Activated effector memory CD4-positive, alpha-beta T cell treated with anti-CD3 and anti-CD28 coated beads, Interleukin-2, amount 50 U/mL, for 16 hours (primary cell): ENCODE data around the gene RNASEH1.

Experiments
- DNase-seq: peaks from one replicate; pipeline ENCODE4 v3.0.0-alpha.2; 2020

Gene RNASEH1, protein sequence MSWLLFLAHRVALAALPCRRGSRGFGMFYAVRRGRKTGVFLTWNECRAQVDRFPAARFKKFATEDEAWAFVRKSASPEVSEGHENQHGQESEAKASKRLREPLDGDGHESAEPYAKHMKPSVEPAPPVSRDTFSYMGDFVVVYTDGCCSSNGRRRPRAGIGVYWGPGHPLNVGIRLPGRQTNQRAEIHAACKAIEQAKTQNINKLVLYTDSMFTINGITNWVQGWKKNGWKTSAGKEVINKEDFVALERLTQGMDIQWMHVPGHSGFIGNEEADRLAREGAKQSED

DNA sequence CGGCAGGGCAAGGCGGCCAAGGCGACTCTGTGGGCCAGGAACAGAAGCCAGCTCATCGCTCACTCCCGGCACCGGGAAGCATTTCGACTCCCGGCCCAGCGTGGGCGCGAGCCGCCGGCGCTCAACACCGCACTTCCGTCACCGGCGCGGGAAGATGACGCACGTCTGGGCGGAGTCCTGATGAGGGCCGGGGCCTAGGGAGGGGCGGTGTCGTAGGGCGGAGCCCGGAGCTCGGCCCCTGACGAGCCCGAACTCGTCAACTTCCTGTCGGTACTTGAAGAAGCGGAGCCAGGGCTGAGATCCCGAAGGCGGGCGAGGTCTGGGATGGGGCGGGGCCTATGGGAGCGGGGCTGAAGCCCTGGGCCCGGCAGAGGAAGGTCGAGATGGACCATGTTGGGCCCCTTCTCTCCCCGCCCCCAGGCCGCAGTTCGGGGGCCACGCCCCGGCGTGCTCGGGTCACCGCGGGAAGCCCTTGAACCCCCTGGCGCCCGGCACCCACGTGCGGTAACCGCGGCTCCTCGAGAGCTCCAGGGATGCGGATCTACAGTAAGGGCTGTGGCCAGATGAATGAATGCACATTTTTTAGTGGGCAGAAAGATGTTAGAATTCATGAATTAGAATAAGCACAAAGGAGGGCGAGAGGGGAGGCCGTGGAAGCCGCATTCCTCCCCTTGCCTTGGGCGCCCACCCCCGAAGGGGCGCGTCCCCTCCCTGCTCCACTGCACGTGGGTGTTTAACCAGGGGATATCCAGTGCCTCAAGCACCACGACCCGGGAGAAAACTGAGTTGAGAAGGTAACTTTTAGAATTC, at the start of gene RNASEH1:
Gene RNASEH1 (minus strand): TSS at position 129 of the 810 bp plus-strand sequence. CDS start 73 bp downstream, at position 56.
- DNase-seq = peak; percentile 100

DNA sequence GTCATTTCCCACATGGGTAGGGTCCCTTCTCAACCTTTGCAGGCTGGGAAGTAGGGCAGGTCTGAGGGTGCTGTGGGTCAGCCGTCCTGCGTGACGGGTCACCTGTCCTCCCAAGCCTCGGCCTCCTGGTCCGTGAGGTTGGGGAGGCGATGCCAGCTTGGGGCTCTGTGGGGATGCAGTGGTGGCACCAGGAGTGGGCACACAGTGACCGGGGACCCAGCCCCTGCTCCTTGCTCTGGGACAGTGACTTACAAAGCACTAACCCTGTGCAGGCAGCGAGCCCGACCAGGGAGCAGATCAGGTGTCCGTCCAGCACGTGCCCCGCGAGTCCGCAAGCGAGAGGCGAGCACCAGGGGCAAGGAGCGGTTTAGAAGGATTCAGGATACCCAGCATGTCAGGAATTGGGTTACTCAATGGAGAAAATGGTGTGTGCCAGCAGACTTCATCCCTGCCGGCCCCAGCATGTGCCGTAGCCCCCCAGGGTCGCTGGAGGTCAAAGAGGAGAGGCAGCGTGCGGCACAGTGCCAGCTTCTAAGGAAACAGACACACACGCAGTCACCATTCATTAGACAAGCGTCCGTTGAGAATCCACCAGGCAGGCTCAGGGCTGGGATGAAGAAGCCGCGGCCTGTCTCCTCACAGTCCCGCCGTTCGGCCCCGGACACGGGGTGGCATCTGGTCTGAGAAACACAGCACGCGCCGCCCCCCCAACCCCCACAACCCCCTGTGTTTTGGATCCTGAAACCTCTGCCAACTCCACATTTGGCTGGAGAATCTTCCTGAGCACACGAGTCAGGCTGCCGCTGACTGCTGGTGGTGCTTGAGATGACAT, 48.5 kb upstream of the RNASEH1 start:
- DNase-seq = peak; percentile 54

DNA sequence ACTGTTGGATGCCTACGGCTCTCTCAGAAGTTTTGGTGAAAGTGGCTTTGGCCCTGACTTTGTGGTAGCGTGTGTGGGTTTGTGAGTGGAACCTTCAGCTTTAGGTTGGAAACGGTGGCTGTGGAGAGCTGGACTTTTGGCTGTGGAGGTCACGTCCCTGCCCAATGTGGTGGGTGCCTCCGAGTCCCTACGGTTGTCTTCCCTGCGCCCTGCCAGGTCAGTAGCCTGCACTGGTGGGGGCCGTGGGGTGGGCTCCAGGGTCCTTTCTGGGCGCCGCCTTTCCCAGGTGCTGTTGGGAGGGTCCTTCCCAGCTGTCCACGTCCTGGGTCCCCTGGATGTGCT, 47.9 kb upstream of the RNASEH1 start:
- DNase-seq = peak; percentile 50

DNA sequence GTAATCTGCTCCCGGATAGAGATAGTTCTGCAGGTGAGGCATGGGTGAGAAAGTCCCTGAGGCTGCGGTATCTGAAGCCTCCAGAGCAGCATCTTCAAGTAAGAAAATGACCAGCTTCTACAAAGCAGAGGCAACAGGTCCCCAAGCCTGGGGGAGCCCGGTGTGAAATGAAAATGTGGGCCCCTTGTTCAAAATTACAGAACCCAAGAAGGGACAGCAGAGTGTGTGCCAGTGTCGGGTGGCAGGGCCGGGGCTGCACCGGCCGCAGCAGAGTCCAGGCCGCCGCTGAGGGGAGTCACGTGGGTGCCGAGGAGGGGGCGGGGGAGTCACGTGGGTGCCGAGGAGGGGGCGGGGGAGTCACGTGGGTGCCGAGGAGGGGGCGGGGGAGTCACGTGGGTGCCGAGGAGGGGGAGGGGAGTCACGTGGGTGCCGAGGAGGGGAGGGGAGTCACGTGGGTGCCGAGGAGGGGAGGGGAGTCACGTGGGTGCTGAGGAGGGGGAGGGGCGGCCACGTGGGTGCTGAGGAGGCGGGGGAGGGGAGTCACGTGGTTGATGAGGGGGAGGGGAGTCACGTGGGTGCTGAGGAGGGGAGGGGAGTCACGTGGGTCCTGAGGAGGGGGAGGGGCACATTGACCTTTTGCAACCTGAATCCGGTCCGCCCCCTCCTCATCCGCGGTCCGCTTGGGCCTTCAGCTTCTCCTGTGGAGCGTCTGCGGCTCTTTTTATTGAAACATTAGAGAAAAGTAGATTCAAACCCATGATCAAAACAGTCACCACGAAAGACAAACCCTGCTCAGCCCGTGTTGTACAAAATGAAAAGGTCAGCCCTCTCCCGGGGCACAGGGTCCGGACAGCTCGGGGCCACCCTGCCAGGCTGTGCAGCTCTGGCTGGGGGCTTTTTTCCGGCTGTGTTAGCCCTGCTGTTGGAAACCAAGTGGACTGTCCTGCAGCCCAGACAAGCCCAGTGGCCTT, 47.1 kb upstream of the RNASEH1 start:
- peak; percentile 55 for DNase-seq

DNA sequence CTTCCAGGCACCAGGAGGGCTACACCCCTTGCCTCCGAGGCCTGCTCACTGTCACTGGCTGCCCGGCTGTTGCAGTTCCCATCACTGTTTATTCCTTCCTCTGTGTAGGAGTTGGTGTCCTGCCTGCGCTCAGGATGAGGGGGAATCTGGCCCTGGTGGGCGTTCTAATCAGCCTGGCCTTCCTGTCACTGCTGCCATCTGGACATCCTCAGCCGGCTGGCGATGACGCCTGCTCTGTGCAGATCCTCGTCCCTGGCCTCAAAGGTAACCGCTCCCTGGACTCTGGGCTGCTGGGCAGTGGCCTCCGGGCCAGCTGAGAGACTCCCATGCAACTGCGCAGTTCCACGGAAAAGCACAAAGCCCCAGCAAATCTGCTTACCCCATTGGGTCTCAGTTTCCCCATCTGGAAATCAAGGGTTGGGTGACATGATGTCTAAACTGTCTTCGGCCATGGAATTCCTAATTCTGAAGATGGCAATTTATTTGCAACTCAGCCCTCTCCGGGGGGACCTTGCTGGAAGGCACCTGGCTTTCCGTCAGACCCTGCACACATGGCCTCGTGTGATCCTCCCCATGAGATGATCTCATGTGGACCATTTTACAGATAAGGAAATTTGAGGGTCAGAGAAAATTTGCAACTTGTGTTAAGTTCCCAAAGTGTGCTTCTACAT, 46.2 kb upstream of the RNASEH1 start:
- DNase-seq = peak; percentile 38

DNA sequence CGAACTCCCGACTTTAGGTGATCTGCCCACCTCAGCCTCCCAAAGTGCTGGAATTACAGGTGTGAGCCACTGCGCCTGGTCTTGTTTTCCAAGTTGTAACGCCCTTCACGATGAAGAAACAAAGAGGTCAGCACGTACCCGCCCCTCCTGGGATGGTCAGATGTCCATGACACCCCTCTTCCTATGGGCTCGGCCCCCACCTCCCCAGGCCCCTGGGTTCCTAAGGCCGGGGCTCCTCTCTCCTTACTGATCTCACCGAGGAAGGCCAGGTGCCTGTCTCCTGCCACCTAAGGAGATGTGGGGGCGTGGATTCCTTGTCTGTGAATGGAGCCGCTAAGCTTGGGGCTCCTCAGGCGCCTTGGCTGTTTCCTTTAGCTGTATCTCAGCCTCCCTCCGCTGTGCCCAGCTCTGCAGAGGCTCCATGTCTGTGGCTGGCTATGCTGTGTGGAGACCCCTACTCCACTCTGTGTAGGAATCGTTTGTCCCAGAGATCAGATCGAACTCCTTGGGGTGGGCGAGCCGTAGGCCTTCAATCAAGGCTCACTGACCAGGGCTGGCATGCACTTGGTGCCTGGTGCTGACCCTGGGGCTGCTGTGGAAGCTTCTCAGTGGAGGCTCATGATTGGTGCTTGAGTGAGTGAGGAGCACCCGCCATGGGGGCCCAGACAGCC, 45.5 kb upstream of the RNASEH1 start:
- DNase-seq = no peak

DNA sequence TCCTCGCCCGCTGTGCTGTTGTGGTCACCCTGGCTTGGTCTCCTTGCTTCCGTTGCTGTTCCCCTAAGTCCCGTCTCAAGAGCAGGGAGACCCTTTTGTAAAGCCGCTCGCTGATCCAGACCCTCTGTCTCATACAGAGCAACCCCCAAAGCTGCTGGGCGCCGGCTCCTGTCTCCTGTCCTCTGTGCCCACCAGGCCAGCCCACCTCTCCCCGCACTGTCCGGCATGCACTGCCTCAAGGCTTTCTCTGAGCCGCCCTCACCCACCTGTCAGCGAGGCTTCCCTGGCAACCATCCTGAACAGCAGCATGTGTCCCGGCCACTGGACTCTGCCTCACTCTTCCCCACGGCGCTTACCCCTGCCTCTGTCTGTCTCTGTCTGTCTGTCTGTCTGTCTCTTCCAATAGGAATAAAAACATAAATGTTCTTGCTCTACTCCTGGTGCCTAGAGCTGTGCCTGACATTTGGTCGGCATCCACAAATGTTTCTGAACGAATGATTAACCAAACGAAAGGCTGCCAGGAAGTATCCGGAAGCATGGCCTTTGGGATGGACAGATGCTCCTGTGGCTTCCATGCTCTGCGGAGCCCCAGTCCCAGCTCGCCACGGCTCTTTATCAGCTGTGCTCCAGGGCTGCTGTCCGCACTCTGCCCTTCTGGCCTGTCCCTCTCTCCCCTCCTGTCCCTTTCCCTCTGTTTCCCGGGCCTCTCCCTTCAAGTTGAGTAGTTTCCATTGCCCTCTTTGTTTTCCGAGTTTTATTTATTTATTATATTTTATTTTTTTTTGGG, 44.6 kb upstream of the RNASEH1 start:
- DNase-seq = no peak

DNA sequence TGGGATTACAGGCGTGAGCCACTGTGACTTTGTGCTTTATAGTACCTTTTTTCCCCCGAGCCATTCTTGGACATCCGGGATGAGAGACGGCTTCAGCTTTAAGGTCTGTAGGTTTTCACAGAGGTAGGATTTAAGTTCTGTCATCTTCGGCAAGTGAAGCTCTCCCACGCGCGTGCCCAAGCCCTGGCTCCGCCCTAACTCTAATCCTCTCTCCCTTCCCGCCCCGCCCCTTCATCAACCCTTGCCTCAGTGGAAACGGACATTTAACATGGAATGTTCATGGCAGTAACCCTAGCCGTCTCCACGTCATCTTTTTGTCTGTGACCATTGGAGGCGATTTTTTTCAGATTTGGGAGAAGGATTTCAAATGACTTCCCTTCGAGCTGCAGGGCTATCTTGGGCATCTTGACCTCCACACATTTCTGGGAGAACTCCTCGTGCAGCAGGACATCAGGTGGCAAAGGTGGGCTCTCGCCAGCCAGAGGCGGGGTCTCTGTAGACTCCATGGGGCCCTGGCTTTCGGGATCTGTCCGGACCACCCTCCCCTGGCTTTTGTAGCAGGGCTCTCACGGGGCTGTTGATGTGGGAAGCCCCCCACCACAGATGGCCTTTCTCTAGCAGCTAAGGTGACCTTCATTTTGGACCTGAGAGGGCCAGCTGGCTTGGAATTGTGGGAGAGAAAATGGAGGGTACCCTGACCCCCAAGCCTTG, 43.6 kb upstream of the RNASEH1 start:
- no peak for DNase-seq

DNA sequence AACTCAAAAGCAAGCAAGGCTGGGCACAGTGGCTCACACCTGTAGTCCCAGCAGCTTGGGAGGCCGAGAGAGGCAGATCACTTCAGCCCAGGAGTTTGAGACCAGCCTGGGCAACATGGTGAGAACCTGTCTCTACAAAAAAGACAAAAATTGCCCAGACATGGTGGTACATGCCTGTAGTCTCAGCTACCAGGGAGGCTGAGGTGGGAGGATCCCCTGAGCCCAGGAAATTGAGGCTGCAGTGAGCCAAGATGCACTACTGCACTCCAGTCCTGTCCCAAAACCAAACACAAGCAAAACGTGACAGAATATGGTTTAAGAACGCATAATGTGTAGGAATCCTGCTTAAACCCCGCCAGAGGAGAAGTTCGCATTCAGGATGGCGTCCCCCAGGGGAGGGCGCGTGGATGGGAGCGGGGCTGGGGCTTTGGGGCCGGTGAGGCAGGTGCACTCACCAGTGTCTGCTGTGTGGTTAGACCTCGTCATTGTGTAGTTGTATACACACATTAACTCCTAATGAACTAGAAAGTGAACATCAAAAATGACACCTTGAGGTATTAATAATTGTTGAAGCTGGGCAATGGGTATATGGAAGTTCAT, 42.2 kb upstream of the RNASEH1 start:
- no peak for DNase-seq

DNA sequence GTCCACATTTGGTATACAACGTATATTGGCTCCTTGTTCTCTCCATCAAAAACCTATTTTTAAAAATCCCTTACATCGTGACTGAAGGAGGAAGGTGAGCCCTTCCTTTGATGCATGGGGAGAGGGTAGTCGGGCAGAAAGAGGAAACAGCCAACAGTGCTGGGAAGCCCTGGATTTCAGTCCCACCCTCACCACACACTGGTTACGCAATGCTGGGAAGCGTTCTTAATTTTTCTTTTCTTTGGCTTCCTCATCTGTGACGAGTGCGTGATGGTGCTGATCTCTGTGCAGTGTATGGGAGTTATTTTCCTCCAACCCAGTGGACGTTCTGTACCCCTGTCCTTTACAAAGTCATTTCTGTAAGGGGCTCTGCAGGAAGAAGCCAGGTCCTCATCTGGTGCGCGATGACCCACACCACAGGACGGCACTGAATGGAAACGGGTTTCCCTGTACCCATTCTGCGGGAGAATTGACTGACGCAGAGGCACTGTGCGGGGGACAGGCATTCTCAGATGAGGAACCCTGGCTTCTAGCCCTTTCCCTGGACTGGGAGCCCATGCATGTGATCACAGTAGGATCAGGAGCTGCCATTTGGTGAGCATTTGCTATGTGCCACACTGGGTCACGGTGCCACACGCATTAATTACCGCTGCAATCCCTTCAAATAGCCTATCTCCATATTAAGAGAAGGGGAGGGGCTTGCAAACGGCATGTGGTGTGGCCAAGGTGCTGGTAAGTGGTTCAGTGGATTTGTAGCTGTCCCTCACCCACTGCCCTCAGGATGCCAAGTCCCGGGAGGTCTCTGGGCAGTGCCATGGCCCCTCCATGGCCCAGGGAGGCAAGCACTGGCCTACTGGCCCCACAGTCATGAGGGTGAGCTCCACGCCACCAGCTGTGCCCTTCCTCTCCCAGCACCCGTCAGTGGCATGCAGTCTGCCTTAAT, 41.0 kb upstream of the RNASEH1 start:
- peak; percentile 56 for DNase-seq

DNA sequence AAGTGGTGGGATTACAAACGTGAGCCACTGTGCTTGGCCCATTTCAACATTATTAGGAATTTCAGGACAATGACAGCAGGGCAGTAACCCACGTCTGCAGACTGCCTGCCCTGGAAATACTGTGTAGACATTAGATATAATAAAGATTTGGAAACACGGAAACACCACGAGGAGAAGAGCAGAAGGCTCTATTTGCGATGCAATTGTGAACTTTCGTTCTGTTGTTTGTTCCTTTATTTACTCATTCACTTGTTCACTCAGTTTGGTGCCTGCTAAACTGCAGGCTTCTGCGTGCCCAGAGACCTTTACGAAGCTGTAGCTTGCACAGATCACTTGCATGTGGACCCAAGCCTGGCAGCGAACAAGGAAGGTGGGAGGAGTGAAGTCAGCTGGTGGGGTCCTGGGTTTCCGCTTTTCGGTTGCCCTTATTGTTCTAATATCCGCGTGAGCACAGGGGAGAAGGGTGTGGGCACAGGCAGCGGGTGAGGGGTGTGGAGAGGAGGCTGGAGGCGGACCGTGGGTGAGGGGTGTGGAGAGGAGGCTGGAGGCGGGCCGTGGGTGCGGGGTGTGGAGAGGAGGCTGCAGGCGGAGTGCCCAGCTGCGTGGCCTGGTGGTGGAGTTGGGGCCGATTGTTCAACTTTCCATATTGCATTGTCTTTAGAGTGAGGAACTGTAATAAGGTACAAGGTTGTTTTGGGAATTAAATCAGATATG, 40.2 kb upstream of the RNASEH1 start:
- peak; percentile 42 for DNase-seq

DNA sequence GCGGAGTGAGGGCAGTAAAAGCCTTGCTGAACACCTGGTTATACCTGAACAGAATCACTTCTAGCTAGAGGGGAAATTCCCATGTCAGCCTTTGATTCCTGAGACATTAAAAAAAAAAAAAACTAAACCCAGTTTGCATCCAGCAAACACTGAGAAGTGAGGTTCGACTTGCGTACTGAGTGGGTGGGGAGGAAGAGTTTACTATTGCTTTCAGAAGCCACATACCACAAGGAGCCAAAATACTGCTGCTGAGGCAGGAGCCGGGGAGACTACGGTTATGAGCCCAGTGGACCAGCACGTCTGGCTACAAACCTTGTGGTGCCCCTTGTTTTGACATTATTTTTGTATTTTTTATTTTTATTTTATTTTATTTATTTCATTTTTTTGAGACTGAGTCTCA, 39.4 kb upstream of the RNASEH1 start:
- DNase-seq = peak; percentile 54

DNA sequence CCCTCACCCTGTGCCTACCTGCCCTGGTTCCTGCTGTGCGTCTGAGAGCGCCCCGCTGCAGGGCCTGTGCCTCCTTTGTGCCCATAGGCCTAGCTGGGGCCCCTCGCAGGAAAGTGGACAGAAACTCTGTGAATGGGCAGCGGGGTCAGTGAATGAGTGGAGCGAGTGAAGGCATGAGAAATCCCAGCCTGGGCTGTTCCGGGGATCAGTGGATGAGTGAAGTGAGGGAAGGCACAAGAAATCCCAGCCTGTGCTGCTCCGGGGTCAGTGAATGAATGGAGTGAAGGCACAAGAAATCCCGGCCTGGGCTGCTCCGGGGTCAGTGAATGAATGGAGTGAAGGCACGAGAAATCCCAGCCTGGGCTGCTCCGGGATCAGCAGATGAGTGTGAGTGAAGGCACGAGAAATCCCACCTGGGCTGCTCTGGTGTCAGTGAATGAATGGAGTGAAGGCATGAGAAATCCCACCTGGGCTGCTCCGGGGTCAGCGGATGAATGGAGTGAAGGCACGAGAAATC, 38.8 kb upstream of the RNASEH1 start:
- DNase-seq = peak; percentile 52

DNA sequence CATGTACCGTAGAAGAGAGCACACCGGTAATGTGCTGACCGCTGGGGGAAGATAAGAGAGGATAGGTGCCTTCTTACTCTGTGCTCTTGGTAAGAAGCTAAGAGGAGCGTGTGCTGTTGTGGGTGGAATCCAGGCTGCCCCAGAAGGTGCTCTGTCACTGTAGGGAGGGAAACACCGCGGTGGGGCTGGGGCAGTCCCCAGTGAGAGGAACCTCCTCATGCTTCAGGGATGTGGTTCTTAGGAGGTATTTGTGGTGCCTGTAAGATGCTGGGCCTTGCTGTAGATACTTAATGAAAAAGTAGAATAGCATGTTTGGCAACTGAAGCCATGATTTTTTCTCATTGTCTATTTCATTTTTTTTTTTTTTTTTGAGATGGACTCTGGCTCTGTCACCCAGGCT, 37.9 kb upstream of the RNASEH1 start:
- DNase-seq = peak; percentile 64

DNA sequence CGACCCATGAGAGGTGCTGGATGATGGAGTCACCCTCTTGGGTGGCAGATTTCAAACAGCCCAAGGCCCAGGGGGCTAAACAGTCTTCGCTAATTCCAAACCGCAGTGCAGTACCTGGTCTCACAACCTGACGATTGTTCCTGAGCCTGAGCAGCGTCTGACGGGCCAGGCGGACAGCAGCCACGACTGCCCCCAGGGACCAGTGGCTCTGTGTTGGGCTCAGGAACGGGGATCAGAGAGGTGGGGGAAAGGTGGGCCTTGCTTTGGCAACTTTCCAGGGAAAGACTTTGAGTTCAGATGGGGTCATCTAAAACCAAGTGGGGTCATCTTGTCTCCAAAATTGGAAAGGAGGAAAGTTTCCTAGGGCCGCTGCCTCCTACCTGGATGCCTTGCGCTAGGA, 37.3 kb upstream of the RNASEH1 start:
- DNase-seq = peak; percentile 52

DNA sequence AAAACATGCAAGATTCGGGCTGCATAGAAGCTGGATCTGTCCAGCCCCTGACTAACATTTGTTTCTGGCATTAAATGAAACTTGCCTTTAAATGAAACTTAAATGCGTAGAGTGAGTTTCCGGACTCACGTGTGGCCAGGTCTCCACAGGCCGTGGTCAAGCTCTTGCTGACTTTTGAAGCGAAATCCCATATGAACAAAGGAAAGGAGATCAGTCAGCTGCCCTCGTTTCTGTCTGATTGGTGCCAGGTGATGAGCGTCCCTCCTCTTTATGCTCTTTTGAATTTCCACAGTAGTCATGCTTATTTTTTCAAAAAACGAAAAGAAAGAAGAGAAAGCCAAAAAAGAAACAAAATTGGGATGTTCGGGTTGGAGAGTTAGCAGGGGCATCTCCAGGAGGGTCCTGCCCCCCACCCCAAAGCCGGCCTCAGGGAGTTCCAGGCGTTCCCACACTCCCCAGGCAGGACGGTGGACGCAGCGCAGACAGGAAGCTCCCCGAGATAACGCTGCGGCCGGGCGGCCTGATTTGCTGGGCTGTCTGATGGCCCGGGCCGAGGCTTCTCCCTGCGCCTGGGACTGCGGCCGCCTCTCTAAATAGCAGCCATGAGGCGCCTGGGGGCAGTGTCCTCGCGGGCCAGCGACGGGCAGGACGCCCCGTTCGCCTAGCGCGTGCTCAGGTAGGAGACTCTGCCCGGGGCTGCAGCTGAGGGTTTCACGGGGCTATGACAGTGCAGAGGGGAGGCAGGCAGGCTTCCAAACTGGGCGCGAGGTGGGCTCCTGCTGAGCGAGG, 36.6 kb upstream of the RNASEH1 start, which contains the start of gene COLEC11:
Gene COLEC11 (plus strand): TSS at position 620 of the 789 bp plus-strand sequence. CDS start 9,229 bp downstream, outside the sequence.
- peak; percentile 48 for DNase-seq
